Gastroesophageal sphincter (tissue), 4 donors: ENCODE results near the gene LRRC57. TPM values are rescaled to one million over a fixed set of nuclear protein-coding genes. Genes with fewer than 3 reads are reported as not detected.
A peak's percentile ranks its signal among the peaks of the same experiment; 100 is the strongest.

Source experiments
- ATAC-seq: fragments of 150-250 bp; one replicate; pipeline ENCODE4 v1.9.1; 2016; ENCODE audit warnings: mild to moderate bottlenecking, moderate library complexity
- H3K27ac ChIP-seq, 4 donors: fragments of 200-600 bp; sonication (generic) in 3 of 4; 1 replicate in 3 of 4; 2 replicates in 1 of 4; pipeline ENCODE4 v1.5.1; 2016 to 2019
- H3K27me3 ChIP-seq: fragments of 200-600 bp; sonication (generic); one replicate; pipeline ENCODE4 v1.5.1; 2019
- H3K36me3 ChIP-seq, 2 donors: fragments of 200-600 bp; sonication (generic); one replicate each; pipeline ENCODE4 v1.5.1; 2019; ENCODE audit warnings: control low read depth in 1 of 2
- H3K4me1 ChIP-seq, 3 donors: fragments of 200-600 bp; sonication (generic); 1 replicate in 2 of 3; 2 replicates in 1 of 3; pipeline ENCODE4 v1.5.1; 2016 to 2019; ENCODE audit warnings: control low read depth in 2 of 3
- H3K4me3 ChIP-seq, 2 donors: fragments of 200-600 bp; sonication (generic); one replicate each; pipeline ENCODE4 v1.5.1; 2019; ENCODE audit warnings: mild to moderate bottlenecking in 1 of 2, moderate library complexity in 1 of 2
- H3K9me3 ChIP-seq, 3 donors: fragments of 200-600 bp; sonication (generic); one replicate each; pipeline ENCODE4 v1.5.1; 2017 to 2019; ENCODE audit warnings: control low read depth in 2 of 3
- EP300 ChIP-seq: sonication (generic); formaldehyde crosslinking; IDR thresholded peaks from one replicate; pipeline ENCODE4 v1.6.1; 2017; ENCODE audit warnings: antibody characterized with exemption, mild to moderate bottlenecking
- POLR2A ChIP-seq, 2 donors: fragments of 450-650 bp; IDR thresholded peaks; one replicate each; pipeline ENCODE4 v1.6.1; 2017; ENCODE audit warnings: antibody characterized with exemption in 2 of 2, mild to moderate bottlenecking in 2 of 2, moderate library complexity in 1 of 2
- POLR2AphosphoS5 ChIP-seq: sonication (generic); formaldehyde crosslinking; IDR thresholded peaks from one replicate; pipeline ENCODE4 v1.6.1; 2017; ENCODE audit warnings: antibody characterized with exemption
- WGBS, 2 donors: methylation state at CpG; one replicate each; pipeline ENCODE4 v1.1.5; 2018; ENCODE audit warnings: low coverage in 1 of 2; 5-methylcytosine and 5-hydroxymethylcytosine counted together
- total RNA-seq, 4 donors: library from RNA; depleted of rRNA; stranded (reverse); fragments of >200 nt; gene quantifications; one replicate each; pipeline ENCODE4 v1.1.0, GENCODE V29; 2016
- TF ChIP-seq, protein P1 (sequence below), 4 experiments: fragments of 200-600 bp in 2 of 4; fragments of 450-650 bp in 2 of 4; sonication (generic) in 1 of 4; IDR thresholded peaks; one replicate each; pipeline ENCODE4 v1.5.1; 2017 to 2019; ENCODE audit warnings: antibody characterized with exemption in 4 of 4, mild to moderate bottlenecking in 2 of 4, moderate library complexity in 2 of 4

Gene LRRC57
- total RNA-seq, 4 donors from 2014 or later: 14.9 to 19.4 (median 15.4) TPM

DNA sequence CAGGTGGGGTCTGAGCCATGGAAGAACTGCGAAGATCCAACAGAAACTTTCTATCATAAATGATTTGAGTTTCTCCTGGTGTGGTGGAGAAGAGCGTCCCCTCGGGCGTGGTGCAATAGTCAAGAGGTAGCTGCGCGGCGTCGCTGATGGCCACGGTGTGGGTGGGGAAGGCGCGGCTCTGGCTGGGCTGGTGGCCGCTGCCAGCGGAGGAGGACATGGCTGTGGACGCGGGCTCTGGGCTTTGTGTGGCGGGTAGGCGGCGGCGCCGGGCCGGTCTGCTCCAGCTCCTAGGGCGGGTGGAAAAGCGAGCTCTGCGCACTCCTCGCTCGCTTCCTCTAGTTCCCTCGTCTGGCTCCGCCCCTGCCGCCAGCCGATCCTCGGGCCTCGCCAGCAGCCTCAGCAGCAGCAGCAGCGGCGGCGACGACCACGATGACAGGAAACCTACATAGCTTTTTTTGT is 32.7 kb upstream of the LRRC57 start:
- no peaks in the 10 kb centered on the region for H3K27me3 ChIP-seq
- H3K4me3 ChIP-seq: peak overlapping the region; percentile 34 to 51
- H3K36me3 ChIP-seq: peaks cover 0 to 5% of the 10 kb centered on the region in 2 donors
- H3K27ac ChIP-seq: peak overlapping the region; percentile 15 to 86 (median 84)
- peaks cover 17 to 100% (median 41%) of the 10 kb centered on the region in 3 donors for H3K4me1 ChIP-seq
- WGBS, 2 donors: 0% methylated on average over 7 to 12 of the region's 37 CpGs
- TF ChIP-seq POLR2AphosphoS5 (peak; percentile 69), EP300 (no peak), POLR2A (IDR thresholded peaks at IDR 0.05) (peak; percentile 41 to 55)
- TF ChIP-seq, protein P1, sequence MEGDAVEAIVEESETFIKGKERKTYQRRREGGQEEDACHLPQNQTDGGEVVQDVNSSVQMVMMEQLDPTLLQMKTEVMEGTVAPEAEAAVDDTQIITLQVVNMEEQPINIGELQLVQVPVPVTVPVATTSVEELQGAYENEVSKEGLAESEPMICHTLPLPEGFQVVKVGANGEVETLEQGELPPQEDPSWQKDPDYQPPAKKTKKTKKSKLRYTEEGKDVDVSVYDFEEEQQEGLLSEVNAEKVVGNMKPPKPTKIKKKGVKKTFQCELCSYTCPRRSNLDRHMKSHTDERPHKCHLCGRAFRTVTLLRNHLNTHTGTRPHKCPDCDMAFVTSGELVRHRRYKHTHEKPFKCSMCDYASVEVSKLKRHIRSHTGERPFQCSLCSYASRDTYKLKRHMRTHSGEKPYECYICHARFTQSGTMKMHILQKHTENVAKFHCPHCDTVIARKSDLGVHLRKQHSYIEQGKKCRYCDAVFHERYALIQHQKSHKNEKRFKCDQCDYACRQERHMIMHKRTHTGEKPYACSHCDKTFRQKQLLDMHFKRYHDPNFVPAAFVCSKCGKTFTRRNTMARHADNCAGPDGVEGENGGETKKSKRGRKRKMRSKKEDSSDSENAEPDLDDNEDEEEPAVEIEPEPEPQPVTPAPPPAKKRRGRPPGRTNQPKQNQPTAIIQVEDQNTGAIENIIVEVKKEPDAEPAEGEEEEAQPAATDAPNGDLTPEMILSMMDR (IDR thresholded peaks at IDR 0.05): peak in 2 of 4 experiments; percentile 8 to 13
- no peaks in the 10 kb centered on the region for H3K9me3 ChIP-seq
- ATAC-seq: peak; percentile 93

DNA sequence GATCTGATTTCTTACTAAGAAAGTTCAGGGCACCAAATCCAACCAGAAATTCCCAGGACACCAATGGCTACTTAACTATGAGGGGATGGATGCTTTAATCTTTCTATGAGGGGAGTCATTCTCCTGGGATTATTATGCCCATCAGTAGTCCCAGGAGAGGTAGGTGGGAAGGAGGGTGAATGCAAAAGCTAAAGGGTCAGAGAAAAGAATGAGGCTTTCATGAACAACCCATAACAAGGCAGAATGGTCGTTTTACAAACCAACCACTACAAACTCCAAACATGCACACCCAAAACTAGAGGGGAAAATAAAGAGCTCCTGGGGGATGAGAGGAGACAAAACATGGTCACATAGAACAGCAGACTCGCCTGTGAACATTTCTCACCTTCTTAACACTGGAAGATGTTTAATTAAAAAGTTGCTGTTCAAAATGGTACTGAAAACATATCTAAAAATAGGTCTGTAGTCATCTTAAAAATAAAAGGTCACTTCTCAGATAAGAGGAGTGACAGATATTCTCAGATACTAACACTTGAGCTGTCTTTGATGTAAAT is 30.5 kb upstream of the LRRC57 start:
- Histone ChIP-seq H3K9me3 (no peaks in the 10 kb centered on the region), H3K4me3 (no peak overlapping the region), H3K36me3 (no peaks in the 10 kb centered on the region), H3K27me3 (no peaks in the 10 kb centered on the region), H3K27ac (no peak overlapping the region), H3K4me1 (peaks cover 17 to 90% (median 34%) of the 10 kb centered on the region in 3 donors)
- WGBS, 2 donors: 80 to 81% methylated on average over 1 to 2 of the region's 2 CpGs
- TF ChIP-seq EP300: no peak
- no peak for TF ChIP-seq POLR2A (IDR thresholded peaks at IDR 0.05)
- TF ChIP-seq, protein P1 (IDR thresholded peaks at IDR 0.05): no peak
- TF ChIP-seq POLR2AphosphoS5: no peak
- no peak for ATAC-seq

DNA sequence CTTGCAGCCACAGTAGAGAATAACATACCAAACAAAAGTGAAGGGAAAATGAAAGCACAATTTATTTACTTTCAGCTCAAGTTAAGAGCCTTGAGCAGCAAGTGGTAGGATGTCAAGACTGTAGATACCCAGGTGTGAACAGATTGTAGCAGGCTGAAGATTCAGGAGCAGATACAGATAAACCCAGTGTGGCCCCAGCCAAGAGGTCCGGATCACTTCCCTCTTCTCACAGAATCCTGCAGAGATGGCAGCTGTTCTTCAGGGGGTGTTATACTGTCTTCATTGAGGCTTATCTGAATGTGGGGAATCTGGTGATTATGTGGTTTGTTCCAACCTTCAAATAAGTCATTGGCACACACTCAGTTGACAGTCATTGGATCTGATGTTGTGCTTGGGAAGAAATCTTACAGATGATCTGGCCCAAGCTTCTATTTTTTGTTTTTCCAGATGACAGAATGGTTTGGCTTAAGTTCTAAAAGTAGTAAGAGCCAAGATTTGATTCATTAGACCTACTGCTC is 29.0 kb upstream of the LRRC57 start:
- Histone ChIP-seq H3K9me3 (no peaks in the 10 kb centered on the region), H3K4me1 (peaks cover 9 to 75% (median 21%) of the 10 kb centered on the region in 3 donors), H3K27me3 (no peaks in the 10 kb centered on the region), H3K4me3 (peak overlapping the region in 1 of 2 donors; percentile 93), H3K36me3 (no peaks in the 10 kb centered on the region), H3K27ac (peak overlapping the region in 3 of 4 donors; percentile 69 to 97 (median 93))
- no peak for ATAC-seq
- TF ChIP-seq, protein P1 (IDR thresholded peaks at IDR 0.05): no peak
- peak; percentile 10 for TF ChIP-seq POLR2AphosphoS5
- WGBS, 2 donors: 0 to 20% methylated on average over 1 of the region's 1 CpG

DNA sequence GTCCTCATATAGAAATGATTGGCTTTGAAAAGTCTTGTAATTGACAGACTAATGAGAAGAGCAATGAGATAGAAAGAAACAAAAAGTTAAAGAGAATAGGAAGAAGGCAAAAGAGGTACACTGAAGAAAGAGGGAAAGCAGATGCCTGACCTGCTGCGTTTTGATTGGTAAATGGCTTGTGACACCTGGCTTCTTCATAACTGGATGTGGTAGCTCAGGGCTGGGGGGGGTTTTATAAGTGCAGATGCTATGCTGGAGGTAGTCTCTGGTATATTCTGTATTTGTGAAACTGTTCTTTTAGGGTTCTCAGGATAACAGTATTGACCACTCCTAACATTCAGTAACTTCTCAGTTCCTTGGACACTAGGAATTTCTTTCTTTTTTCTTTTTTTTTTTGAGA is 28.2 kb upstream of the LRRC57 start:
- Histone ChIP-seq H3K4me3 (peak overlapping the region; percentile 81 to 93), H3K36me3 (no peaks in the 10 kb centered on the region), H3K27ac (peak overlapping the region in 3 of 4 donors; percentile 93 to 98 (median 97)), H3K27me3 (no peaks in the 10 kb centered on the region), H3K4me1 (peaks cover 1 to 67% (median 14%) of the 10 kb centered on the region in 3 donors), H3K9me3 (no peaks in the 10 kb centered on the region)
- TF ChIP-seq EP300 (no peak), POLR2AphosphoS5 (no peak), POLR2A (IDR thresholded peaks at IDR 0.05) (no peak)
- TF ChIP-seq, protein P1 (IDR thresholded peaks at IDR 0.05): no peak
- ATAC-seq: no peak
- WGBS, 2 donors: 40 to 55% methylated on average over 1 of the region's 1 CpG

DNA sequence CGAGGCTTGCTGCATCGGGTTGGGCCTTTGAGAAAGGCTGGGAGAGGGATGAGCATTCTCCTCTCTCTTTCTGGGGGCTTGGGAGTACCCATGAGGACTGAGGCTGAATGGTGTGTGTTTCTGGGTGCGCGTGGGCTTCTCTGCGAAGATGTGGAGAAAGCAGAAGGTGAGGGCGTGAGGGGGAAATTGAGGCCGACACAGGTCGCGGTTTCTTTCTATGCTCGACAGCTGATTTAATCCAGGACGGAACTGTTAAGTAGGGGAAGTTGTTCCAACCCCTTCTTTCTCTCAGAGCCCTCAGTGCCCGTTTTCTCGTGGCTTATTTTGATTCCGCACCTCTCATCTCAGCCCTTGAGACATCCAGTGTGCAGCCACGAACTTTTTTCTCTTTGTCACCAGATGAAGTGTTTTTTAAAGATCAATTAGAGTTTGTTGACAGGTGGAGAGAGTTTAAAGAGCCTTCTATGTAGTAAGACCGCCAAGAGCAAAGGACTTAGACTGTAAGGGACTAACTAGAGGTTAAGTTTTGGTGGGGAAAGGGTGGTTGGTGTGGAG is 27.5 kb upstream of the LRRC57 start:
- no peaks in the 10 kb centered on the region for H3K27me3 ChIP-seq
- H3K4me1 ChIP-seq: peaks cover 0 to 61% (median 13%) of the 10 kb centered on the region in 3 donors
- no peaks in the 10 kb centered on the region for H3K9me3 ChIP-seq
- no peaks in the 10 kb centered on the region for H3K36me3 ChIP-seq
- WGBS, 2 donors: 0 to 2% methylated on average over 12 to 15 of the region's 16 CpGs
- ATAC-seq: no peak
- H3K27ac ChIP-seq: peak overlapping the region; percentile 83 to 98 (median 95)
- H3K4me3 ChIP-seq: peak overlapping the region; percentile 81 to 93
- TF ChIP-seq EP300 (no peak), POLR2AphosphoS5 (no peak), POLR2A (IDR thresholded peaks at IDR 0.05) (no peak)
- TF ChIP-seq, protein P1 (IDR thresholded peaks at IDR 0.05): no peak
